GM21717 (cell line): ENCODE measurements around the gene C10orf90.
"Not testable (repeated sequence)": the region's sequence is repeated elsewhere in the genome, so short reads cannot be mapped to it uniquely, and the experiment has no call there.

ENCODE experiments used
- ATAC-seq: cut with Tn5 transposase; IDR thresholded peaks from one replicate; pipeline ENCODE4 v1.9.1; 2021; ENCODE audit warnings: mild to moderate bottlenecking, moderate library complexity; ENCODE audit not compliant: unreplicated experiment

C10orf90 gene

DNA sequence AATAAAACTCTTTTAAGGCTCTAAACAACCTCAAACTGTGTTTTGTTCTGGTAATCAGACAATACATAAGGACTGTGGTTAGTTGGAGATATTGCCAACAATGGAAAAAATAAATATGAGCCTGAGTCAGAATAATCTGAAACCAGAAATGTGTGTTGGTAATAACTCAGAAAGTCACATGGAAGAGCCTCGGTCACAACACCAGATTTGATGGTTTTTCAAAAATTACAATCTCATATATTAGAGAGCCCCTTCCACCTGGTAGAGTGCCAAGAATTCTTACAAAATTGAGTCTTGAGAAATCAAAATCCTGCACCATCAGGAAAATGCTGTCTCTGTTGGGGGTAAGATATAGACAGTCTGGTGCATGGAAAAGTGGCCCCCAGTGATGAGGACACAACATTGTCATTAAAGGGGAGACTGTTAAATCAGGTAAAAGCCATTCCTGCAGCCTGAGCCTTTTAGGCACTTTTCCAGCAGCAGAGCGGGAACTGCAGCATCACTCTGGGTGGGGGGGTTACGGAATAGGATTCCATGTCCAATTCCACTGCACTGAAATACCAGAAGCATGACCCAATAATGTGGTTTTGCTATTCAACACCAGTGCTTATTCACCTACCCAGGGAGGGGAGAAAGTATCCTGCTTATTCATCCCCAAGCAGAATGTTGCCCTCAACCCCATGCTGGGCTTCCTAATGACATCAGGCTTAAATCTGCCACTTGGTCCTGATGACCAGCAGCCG, 272.7 kb downstream of the C10orf90 start:
- no peak for ATAC-seq

DNA sequence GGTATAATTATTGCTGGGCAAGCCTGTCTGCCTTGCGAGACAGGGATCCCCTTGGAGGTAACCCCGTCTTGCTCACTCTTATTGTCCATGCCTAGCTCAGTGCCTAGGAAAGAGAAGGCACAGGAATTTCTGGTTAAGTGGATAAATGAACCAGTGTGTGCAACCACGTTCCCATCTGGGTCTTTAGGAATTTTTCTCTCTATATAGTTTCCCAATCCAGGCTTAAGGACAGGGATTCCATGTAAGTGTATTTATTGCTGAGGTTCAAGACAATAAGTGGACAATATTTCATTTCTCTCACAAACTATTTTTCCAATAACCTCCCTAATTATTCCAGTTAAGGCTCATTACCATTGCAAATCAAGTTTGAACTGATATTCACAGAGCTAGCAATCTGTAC, 273.3 kb downstream of the C10orf90 start:
- ATAC-seq = no peak

GRCh38 chr10:126394948-126395347, 275.5 kb downstream of the C10orf90 start:
- no peak for ATAC-seq

DNA sequence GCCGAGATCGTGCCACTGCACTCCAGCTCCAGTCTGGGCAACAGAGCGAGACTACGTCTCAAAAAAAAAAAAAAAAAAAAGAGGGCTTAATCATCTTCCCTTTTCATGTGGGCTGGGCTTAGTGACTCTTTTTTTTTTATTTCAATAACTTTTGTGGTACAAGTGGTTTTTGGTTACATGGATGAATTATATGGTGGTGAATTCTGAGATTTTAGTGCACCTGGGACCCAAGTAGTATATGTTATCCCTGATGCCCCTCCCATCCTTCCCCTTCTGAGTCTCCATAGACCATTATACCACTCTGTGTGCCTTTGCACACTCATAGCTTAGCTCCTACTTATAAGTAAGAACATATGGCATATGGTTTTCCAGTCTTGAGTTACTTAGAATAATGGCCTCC, 277.4 kb downstream of the C10orf90 start:
- no peak for ATAC-seq

DNA sequence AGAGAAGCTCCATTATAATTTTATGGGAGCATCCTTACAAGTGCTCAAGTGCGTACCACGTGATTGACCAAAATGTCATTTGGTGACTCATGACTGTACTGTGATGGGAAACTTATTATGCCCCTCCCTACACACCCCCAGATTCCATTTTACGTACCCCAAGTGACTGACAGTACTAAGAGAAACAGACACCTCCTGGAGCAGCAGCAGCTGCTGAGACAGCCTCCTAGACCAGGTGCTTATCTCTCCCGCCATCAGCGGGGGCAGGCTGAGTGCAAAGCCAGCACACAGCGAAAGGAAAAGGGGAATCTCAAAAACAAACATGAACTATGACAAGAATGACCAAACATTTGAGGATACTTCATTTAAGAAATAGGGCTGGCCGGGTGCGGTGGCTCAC, 278.0 kb downstream of the C10orf90 start:
- ATAC-seq = no peak

DNA sequence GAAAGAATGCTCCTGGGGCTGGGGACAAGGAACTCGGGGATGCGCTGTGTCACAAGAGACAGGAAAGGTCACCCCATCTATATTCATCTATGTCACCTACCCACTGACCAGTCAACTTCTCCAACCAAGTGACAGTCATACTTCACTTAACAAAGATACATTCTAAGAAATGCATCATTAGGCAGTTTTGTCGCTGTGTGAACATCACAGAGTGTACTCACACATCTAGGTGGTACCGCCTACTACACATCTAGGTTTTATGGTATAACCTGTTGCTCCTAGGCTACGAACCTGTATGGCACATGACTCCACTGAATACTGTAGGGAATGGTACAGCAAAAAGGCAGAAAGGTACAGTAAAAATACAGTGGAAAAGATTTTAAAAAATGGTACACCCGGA, 278.4 kb downstream of the C10orf90 start:
- no peak for ATAC-seq

- ATAC-seq = no peak
Observed at GRCh38 chr10:126391192-126391885, 279.2 kb downstream of the C10orf90 start.

- ATAC-seq = no peak
Observed at GRCh38 chr10:126390324-126390723, 280.2 kb downstream of the C10orf90 start.

- ATAC-seq = no peak
Observed at GRCh38 chr10:126387931-126388911, 282.3 kb downstream of the C10orf90 start, which contains the start of gene ADAM12. Gene ADAM12 (minus strand): TSS chr10:126388477. CDS start chr10:126388145, 332 bp downstream.

DNA sequence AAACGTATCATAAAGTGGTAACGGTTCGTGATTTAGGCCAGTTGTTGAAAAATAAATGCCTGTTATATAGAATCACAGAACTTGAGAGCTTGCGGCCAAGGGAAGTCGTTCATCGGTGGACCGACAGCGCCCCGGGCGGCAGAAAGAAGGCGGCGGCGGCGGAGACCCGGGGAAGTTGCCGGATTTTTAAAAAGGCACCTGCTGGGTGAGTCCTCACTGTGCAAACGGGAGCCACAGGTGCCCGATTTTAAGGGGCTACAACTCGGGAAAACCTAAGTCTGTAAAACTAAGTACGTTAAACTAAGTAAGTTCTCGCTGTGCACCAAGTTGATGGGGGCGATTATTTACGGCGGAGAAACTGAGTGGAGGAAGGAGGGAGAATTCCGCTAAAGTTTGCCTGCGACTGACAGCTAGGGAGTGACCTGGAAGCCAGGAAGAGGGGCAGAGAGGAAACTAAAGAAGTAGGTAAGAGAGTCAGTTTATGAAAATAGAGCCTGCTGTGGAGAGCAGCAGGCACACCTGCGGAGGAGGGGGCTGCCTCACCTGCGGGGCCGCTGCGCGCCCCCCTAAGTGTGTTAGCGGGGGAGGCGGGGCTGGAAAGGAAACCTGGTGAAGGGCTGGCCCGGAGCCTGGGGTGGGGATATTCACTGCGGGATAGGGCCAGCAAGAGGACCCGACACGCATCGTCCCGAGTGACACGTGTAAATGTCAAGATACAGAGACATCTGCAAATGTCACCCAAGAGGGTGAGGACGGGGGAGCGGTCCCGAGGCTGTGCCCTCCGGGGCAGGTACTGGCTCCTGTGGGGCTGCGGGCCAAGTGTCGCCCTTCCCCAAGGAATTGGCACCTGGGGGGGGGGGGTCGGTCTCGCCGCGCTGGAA, 283.2 kb downstream of the C10orf90 start:
- no peak for ATAC-seq

DNA sequence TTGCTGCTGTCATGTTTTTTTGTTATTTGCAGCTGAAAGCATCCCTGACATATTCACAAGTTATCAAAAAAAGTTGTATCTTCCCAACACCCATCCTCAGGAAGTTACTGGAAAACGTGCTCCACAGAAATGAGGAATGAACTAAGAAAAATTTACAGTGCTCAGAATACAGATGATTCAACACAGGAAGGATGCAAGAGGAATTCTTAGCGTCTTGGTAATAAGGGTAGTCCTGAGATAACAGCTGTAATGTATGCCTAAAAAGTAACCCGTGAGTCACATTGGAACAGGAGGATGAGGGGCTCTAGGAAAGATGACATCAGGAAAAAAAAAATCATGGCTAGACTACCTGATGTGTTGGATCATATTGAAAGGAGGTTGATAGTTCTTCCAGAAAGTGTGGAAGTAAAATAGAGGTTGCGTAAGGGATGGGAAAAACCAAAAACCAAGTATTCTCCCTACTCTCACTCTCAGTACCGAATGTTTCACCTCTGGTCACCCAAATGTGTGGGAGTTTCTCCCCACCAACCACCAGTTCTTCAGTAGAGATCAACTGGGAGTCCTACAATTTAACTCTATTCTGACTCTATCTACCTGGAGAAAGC, 286.1 kb downstream of the C10orf90 start:
- no peak for ATAC-seq

DNA sequence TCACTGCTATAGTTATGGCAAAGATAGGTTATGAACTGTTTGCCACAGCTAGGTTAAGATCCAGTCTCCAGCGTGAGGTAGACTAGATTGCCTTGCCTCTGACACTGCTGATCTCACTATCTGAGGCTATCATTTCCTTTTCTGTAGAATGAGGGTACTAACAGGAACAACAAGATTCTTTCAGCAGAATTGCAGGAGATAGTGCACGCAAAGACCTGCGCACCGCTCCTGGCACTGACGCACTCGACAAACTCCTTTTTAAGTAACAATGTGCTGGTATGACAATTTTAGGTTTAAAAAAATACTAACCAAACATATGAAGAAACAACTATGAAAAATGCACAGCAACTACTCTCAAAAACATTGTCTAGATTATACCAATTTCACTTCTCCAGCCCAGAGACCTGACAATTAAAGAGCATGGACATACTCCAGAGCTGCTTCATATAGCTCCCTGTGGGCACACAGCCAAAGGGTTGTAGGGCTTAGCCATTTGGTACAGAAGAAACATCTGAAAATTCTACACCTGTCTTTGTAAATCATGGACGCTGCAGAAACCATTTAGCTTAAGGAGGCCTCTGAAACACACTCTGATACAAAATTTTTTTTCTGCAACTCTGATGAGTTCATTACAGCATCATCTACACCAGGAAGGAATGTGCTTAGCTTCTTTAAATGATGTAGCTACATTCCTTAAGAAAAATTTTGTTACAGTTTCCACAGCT, 290.0 kb downstream of the C10orf90 start:
- no peak for ATAC-seq

GRCh38 chr10:126379166-126379565, 291.3 kb downstream of the C10orf90 start:
- ATAC-seq = not testable (repeated sequence)

DNA sequence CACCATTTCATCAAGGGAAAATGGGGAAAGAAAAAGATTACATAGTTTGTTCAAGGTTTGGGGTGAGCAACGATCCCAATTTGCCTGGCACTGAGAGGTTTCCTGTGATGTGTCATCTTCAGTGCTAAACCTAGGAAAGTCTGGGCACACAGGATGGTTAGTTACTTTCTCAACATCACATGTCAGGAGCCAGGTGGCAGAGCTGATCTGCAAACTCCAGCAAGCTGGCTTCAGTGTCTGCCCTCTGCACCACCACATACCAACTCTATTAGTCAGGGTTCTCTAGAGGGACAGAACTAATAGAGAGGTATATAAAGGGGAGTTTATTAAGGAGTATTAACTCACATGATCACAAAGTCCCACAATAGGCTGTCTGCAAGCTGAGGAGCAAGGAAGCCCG, 293.5 kb downstream of the C10orf90 start:
- no peak for ATAC-seq

- no peak for ATAC-seq
Observed at GRCh38 chr10:126375926-126376554, 294.5 kb downstream of the C10orf90 start.

DNA sequence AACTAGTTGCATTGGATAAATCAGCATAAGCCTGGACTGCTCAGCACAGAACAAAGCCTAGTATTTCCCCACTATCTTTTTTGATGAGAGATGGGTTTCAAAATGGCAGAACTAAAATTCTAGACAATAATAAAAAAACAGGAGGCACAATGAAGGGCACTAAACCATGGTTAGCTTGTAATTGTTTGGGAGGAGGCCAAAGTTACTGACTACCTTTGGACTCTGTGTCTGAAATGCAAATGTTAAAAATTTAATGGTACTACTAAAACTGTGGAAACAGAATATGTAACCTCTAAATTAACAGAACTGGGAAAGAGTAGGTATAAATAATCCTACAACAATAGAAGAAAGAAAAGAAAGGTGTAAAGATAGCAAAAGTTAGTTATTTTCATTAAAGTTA, 295.2 kb downstream of the C10orf90 start:
- no peak for ATAC-seq
